ENCODE data around the gene SH2D4B.

The SH2D4B gene

GRCh38 chr10:80613466-80614170 lies 75.9 kb downstream of the SH2D4B start:
- Histone ChIP-seq H3K27me3 (ENCODE audit: low read depth) (no peaks in the 10 kb centered on the region), H3K9me3 (no peaks in the 10 kb centered on the region)
- in situ Hi-C loops (cut with MboI; ENCODE audit: low sequenced_read_pairs), result no loop called here

DNA sequence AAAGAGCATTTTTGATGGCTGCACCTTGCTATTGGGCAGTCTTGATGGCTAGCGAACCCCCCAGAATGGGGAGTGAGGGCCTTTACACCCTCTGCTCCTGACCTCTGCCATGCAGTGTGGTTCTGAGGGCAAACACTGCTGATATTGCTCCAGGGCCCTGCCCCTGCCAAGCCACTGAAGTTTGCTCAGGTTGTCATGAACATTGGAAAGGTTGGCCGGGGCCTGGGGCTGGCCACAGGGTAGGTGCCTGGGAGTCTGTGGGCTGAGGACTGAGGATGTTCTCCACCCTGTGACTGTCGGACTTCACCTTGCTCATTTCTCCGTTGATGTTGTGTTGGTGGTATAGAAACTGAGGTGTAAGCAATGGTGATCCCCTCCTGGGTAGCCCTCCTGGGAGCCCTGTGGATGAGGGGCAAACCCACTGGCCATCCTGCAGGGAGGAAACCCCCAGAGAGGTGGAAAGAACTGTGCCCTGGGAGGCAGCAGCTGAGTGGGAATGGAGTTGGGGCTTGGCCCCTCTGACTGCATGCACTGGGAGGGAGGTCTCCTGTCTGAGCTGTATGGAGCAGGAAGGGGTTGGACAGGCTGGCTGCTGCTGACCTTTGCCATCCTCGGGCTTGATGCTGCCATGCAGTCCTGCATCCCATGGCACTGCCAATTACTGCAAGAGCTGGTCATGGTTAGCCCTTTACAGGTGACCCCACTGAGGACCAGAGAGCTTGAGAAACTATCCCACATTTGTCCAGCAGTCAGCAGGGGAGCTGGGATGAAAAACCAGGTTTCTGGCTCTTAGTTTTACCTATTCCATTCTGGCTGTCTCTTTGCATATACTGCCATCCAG lies 77.1 kb downstream of the SH2D4B start:
- Histone ChIP-seq H3K4me3 (no peak overlapping the region), H3K36me3 (replicated peaks) (no peaks in the 10 kb centered on the region), H3K27me3 (ENCODE audit: low read depth) (no peaks in the 10 kb centered on the region), H3K9me3 (no peaks in the 10 kb centered on the region), H3K4me1 (no peaks in the 10 kb centered on the region)
- DNase-seq (ENCODE audit: low spot score in 2 of 2), result no peak
- in situ Hi-C loops (cut with MboI; ENCODE audit: low sequenced_read_pairs), result no loop called here

More at GRCh38 chr10:80613466-80614170, 75.9 kb downstream of the SH2D4B start:
- no peak for DNase-seq (ENCODE audit: low spot score in 2 of 2)
- Histone ChIP-seq H3K36me3 (replicated peaks) (no peaks in the 10 kb centered on the region), H3K4me3 (no peak overlapping the region), H3K4me1 (no peaks in the 10 kb centered on the region)

GRCh38 chr10:80617807-80618206 lies 80.1 kb downstream of the SH2D4B start:
- H3K4me3 ChIP-seq, result no peak overlapping the region
- no peak for DNase-seq (ENCODE audit: low spot score in 2 of 2)
- H3K9me3 ChIP-seq, result no peaks in the 10 kb centered on the region
- H3K36me3 ChIP-seq (replicated peaks), result no peaks in the 10 kb centered on the region
- H3K27me3 ChIP-seq (ENCODE audit: low read depth), result no peaks in the 10 kb centered on the region
- no peaks in the 10 kb centered on the region for H3K4me1 ChIP-seq
- in situ Hi-C loops (cut with MboI; ENCODE audit: low sequenced_read_pairs), result no loop called here

GRCh38 chr10:80619036-80619435 lies 81.3 kb downstream of the SH2D4B start:
- Histone ChIP-seq H3K9me3 (no peaks in the 10 kb centered on the region), H3K4me3 (no peak overlapping the region), H3K36me3 (replicated peaks) (no peaks in the 10 kb centered on the region), H3K27me3 (ENCODE audit: low read depth) (no peaks in the 10 kb centered on the region), H3K4me1 (no peaks in the 10 kb centered on the region)
- in situ Hi-C loops (cut with MboI; ENCODE audit: low sequenced_read_pairs), result no loop called here
- DNase-seq (ENCODE audit: low spot score in 2 of 2), result no peak

DNA sequence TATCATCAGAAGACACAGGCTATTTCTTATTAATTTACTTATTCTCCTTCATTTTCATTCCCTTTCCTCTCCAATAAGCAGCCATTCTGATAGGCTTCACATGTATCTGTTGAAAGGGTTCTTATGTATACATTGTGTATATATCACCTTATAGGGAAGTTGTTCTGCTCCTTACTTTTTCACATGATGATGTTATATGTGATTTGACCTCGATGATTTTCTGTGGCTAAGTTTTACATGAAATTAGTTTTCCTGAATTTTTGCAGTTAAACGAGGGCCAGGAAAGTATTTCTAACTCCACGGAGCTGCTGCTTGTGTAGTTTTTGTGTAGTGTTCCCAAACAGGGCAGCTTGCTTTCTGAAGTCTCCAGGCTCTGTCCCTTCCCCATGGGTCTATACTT lies 84.5 kb downstream of the SH2D4B start:
- Histone ChIP-seq H3K4me1 (no peaks in the 10 kb centered on the region), H3K9me3 (no peaks in the 10 kb centered on the region), H3K27me3 (ENCODE audit: low read depth) (no peaks in the 10 kb centered on the region), H3K4me3 (no peak overlapping the region), H3K36me3 (replicated peaks) (no peaks in the 10 kb centered on the region)
- DNase-seq (ENCODE audit: low spot score in 2 of 2), result no peak
- in situ Hi-C loops (cut with MboI; ENCODE audit: low sequenced_read_pairs), result no loop called here

- H3K4me1 ChIP-seq, result no peaks in the 10 kb centered on the region
- no peaks in the 10 kb centered on the region for H3K36me3 ChIP-seq (replicated peaks)
- no peaks in the 10 kb centered on the region for H3K27me3 ChIP-seq (ENCODE audit: low read depth)
- H3K4me3 ChIP-seq, result no peak overlapping the region
- DNase-seq (ENCODE audit: low spot score in 2 of 2), result no peak
- no peaks in the 10 kb centered on the region for H3K9me3 ChIP-seq
- in situ Hi-C loops (cut with MboI; ENCODE audit: low sequenced_read_pairs), result no loop called here
Observed at GRCh38 chr10:80630324-80630723, 92.6 kb downstream of the SH2D4B start.

- Histone ChIP-seq H3K4me1 (no peaks in the 10 kb centered on the region), H3K27me3 (ENCODE audit: low read depth) (no peaks in the 10 kb centered on the region), H3K4me3 (no peak overlapping the region), H3K9me3 (no peaks in the 10 kb centered on the region), H3K36me3 (replicated peaks) (no peaks in the 10 kb centered on the region)
- no peak for DNase-seq (ENCODE audit: low spot score in 2 of 2)
- in situ Hi-C loops (cut with MboI; ENCODE audit: low sequenced_read_pairs), result no loop called here
Observed at GRCh38 chr10:80632742-80633141, 95.0 kb downstream of the SH2D4B start.

- H3K36me3 ChIP-seq (replicated peaks), result no peaks in the 10 kb centered on the region
- H3K27me3 ChIP-seq (ENCODE audit: low read depth), result no peaks in the 10 kb centered on the region
- H3K4me1 ChIP-seq, result no peaks in the 10 kb centered on the region
- DNase-seq (ENCODE audit: low spot score in 2 of 2), result no peak
- in situ Hi-C loops (cut with MboI; ENCODE audit: low sequenced_read_pairs), result no loop called here
- no peak overlapping the region for H3K4me3 ChIP-seq
- H3K9me3 ChIP-seq, result no peaks in the 10 kb centered on the region
Observed at GRCh38 chr10:80633383-80633860, 95.7 kb downstream of the SH2D4B start.

- Histone ChIP-seq H3K9me3 (no peaks in the 10 kb centered on the region), H3K36me3 (replicated peaks) (no peaks in the 10 kb centered on the region), H3K27me3 (ENCODE audit: low read depth) (no peaks in the 10 kb centered on the region), H3K4me1 (no peaks in the 10 kb centered on the region), H3K4me3 (no peak overlapping the region)
- in situ Hi-C loops (cut with MboI; ENCODE audit: low sequenced_read_pairs), result no loop called here
- DNase-seq (ENCODE audit: low spot score in 2 of 2), result no peak
Observed at GRCh38 chr10:80633910-80634309, 96.2 kb downstream of the SH2D4B start.

DNA sequence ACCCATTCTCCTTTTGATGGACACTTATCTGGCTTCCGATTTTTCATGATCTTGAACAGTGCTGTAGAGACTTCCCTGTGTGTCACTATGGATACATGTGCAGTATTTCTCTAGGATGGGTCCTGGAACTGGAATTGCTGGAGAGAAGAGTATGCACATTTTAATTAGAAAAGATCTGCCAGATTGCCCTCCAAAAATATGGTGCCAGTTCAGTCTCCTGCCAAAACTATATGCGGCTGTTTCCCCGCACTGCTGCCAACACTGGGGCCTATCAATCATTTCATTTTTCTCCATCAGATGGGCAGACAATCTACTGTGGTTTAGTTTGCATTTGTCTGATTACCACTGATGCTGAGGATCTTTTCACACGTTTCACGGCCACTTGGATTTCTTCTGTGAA lies 105.0 kb downstream of the SH2D4B start:
- in situ Hi-C loops (cut with MboI; ENCODE audit: low sequenced_read_pairs), result no loop called here
- no peak for DNase-seq (ENCODE audit: low spot score in 2 of 2)
- no peak overlapping the region for H3K4me3 ChIP-seq
- no peaks in the 10 kb centered on the region; the same call in 1 of the 2 replicates for H3K27me3 ChIP-seq (ENCODE audit: low read depth)
- no peaks in the 10 kb centered on the region for H3K9me3 ChIP-seq
- H3K4me1 ChIP-seq, result no peaks in the 10 kb centered on the region
- no peaks in the 10 kb centered on the region for H3K36me3 ChIP-seq (replicated peaks)

- Histone ChIP-seq H3K9me3 (no peaks in the 10 kb centered on the region), H3K4me1 (no peaks in the 10 kb centered on the region), H3K36me3 (replicated peaks) (no peaks in the 10 kb centered on the region), H3K4me3 (no peak overlapping the region), H3K27me3 (ENCODE audit: low read depth) (no peaks in the 10 kb centered on the region; the same call in none of the 2 replicates)
- in situ Hi-C loops (cut with MboI; ENCODE audit: low sequenced_read_pairs), result no loop called here
- no peak for DNase-seq (ENCODE audit: low spot score in 2 of 2)
Observed at GRCh38 chr10:80646366-80646765, 108.7 kb downstream of the SH2D4B start.

DNA sequence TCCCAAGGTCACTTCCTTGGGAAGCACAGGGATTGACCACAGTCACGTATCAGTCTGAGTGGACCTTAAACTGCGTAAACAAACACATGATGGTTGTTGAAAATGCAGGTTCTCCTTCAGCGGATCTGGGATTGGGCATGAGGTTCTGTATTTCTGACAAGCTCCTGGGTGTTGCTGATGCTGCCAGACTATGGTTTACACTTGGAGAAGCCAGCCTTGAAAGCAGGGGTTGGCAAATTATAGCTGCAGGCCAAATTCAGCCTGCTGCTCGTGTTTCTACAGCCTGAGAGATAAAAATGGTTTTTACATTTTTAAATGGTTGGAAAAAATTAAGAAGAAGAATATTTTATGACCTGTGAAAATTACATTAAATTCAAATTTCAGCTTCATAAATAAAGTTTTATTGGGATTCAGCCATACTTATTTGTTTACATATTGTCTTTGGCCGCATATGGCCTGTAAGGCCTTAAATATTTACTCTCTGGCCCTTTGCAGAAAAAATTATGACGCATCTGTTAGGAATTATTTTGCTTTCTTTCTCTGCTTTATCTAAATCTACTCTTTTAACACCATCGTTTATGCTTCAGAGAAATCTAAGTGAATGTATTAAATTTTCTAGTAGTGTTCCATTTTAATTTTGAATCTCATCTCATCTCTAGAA lies 109.6 kb downstream of the SH2D4B start:
- in situ Hi-C loops (cut with MboI; ENCODE audit: low sequenced_read_pairs), result no loop called here
- H3K4me1 ChIP-seq, result no peaks in the 10 kb centered on the region
- H3K27me3 ChIP-seq (ENCODE audit: low read depth), result no peaks in the 10 kb centered on the region; the same call in none of the 2 replicates
- DNase-seq (ENCODE audit: low spot score in 2 of 2), result no peak
- H3K4me3 ChIP-seq, result no peak overlapping the region
- no peaks in the 10 kb centered on the region for H3K36me3 ChIP-seq (replicated peaks)
- no peaks in the 10 kb centered on the region for H3K9me3 ChIP-seq

- Histone ChIP-seq H3K36me3 (replicated peaks) (no peaks in the 10 kb centered on the region), H3K9me3 (no peaks in the 10 kb centered on the region), H3K4me3 (no peak overlapping the region), H3K27me3 (ENCODE audit: low read depth) (no peaks in the 10 kb centered on the region; the same call in none of the 2 replicates), H3K4me1 (no peaks in the 10 kb centered on the region)
- in situ Hi-C loops (cut with MboI; ENCODE audit: low sequenced_read_pairs), result no loop called here
- DNase-seq (ENCODE audit: low spot score in 2 of 2), result no peak
Observed at GRCh38 chr10:80648106-80648505, 110.4 kb downstream of the SH2D4B start.

DNA sequence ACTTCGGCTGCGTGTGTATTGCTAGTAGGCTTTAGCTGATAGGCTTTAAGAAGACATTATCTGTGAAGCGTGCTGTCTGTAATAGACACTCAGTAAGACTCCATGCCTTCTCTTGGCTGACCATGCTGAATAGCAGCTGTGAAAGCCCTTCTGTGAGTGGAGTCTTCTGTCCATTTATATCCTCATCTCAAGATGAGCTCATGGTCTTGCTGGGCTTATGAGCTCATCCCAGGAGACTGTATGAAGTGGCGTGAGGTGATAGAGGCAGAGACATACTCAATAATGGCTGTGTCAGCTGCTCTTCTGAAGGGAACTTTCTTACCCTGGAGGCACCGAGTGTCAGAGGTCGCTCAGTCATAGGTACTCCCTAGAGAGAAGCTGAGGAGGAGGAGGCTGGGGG lies 111.5 kb downstream of the SH2D4B start:
- Histone ChIP-seq H3K4me1 (no peaks in the 10 kb centered on the region), H3K9me3 (no peaks in the 10 kb centered on the region), H3K36me3 (replicated peaks) (no peaks in the 10 kb centered on the region), H3K4me3 (no peak overlapping the region), H3K27me3 (ENCODE audit: low read depth) (no peaks in the 10 kb centered on the region; the same call in none of the 2 replicates)
- DNase-seq (ENCODE audit: low spot score in 2 of 2), result no peak
- in situ Hi-C loops (cut with MboI; ENCODE audit: low sequenced_read_pairs), result no loop called here

Data from HAP-1 (cell line).